ENCODE measurements around the gene ZNF425. TPM values are rescaled to one million over a fixed set of nuclear protein-coding genes. Genes with fewer than 3 reads are reported as not detected.
A peak's percentile ranks its signal among the peaks of the same experiment; 100 is the strongest.
"Not testable (repeated sequence)": the region's sequence is repeated elsewhere in the genome, so short reads cannot be mapped to it uniquely, and the experiment has no call there.

ZNF425 gene
- total RNA-seq, 2 donors from 2014 or later: 0.89 to 1.3 TPM

DNA sequence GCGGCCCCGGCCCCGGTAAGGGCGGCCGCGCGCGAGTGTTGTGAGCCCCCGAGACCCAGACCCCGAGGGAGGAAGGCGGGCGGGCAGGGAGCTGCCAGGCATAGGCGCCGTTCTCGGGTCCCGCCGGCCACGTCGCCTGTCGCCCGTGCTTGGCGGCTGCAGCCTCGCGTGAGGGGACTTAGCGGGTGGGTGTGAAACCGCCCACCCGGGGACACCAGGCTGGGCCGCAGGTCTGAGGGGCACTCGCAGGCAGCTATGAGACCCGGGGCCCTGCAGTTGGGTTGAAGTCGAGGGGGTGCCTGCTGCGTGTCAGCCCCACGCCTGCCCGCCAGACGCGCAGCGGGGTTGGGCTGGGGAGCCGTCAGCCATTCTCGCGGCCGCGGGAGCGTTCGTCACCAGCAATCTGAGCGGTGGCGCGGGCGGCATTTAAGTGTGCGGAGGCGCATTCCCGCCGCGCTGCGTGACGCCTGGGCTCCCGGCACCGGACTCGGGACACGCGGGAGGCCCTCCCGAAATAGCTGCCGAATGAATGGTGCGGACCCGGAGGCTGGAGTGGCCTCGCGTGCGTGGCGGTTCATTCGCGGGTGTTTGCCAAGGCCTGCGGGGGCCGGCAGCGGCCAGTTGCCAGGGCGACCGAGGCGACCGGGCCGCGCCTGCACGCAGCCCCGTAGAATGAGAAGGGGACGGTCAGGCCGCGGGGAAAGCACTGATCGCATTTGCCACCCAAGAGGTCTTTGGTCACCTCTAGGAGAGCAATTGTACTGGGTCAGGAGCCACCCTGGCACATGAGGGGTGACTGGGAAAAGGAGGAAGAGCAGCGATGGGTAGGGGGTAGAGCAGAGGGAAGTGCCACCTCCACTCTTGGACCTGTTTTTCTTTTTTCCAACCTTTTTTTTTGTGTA is 21.9 kb upstream of the ZNF425 start:
- no peaks in the 10 kb centered on the region for H3K36me3 ChIP-seq
- no peaks in the 10 kb centered on the region for H3K9me3 ChIP-seq
- TF ChIP-seq, protein P1, sequence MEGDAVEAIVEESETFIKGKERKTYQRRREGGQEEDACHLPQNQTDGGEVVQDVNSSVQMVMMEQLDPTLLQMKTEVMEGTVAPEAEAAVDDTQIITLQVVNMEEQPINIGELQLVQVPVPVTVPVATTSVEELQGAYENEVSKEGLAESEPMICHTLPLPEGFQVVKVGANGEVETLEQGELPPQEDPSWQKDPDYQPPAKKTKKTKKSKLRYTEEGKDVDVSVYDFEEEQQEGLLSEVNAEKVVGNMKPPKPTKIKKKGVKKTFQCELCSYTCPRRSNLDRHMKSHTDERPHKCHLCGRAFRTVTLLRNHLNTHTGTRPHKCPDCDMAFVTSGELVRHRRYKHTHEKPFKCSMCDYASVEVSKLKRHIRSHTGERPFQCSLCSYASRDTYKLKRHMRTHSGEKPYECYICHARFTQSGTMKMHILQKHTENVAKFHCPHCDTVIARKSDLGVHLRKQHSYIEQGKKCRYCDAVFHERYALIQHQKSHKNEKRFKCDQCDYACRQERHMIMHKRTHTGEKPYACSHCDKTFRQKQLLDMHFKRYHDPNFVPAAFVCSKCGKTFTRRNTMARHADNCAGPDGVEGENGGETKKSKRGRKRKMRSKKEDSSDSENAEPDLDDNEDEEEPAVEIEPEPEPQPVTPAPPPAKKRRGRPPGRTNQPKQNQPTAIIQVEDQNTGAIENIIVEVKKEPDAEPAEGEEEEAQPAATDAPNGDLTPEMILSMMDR (IDR thresholded peaks at IDR 0.05): peak in 1 of 2 donors; percentile 7
- peak overlapping the region; percentile 81 to 89 for H3K27ac ChIP-seq
- H3K4me3 ChIP-seq: peak overlapping the region; percentile 72 to 85
- peaks cover 0 to 14% of the 10 kb centered on the region in 2 donors for H3K4me1 ChIP-seq
- no peaks in the 10 kb centered on the region for H3K27me3 ChIP-seq
- no peak for DNase-seq (ENCODE audit: low spot score)

- DNase-seq (ENCODE audit: low spot score): peak; percentile 66
- Histone ChIP-seq H3K4me3 (peak within 1 kb of the TSS; percentile 72 to 85), H3K27me3 (no peaks in the 10 kb centered on the region), H3K36me3 (no peaks in the 10 kb centered on the region), H3K27ac (peak within 1 kb of the TSS; percentile 81 to 89), H3K9me3 (no peaks in the 10 kb centered on the region), H3K4me1 (peaks cover 0 to 14% of the 10 kb centered on the region in 2 donors)
- TF ChIP-seq, protein P1 (IDR thresholded peaks at IDR 0.05): peak; percentile 82 to 95
Observed at GRCh38 chr7:149147072-149147751, 21.1 kb upstream of the ZNF425 start, which contains the start of gene ZNF398. Gene ZNF398, plus strand, starts transcription at chr7:149147453. Its CDS starts 290 bp downstream, at chr7:149147743.

- H3K36me3 ChIP-seq: no peaks in the 10 kb centered on the region
- peaks cover 0 to 14% of the 10 kb centered on the region in 2 donors for H3K4me1 ChIP-seq
- H3K9me3 ChIP-seq: no peaks in the 10 kb centered on the region
- H3K4me3 ChIP-seq: no peak overlapping the region
- TF ChIP-seq, protein P1 (IDR thresholded peaks at IDR 0.05): no peak
- H3K27ac ChIP-seq: no peak overlapping the region
- no peak for DNase-seq (ENCODE audit: low spot score)
- H3K27me3 ChIP-seq: no peaks in the 10 kb centered on the region
Observed at GRCh38 chr7:149145031-149145845, 19.1 kb upstream of the ZNF425 start.

DNA sequence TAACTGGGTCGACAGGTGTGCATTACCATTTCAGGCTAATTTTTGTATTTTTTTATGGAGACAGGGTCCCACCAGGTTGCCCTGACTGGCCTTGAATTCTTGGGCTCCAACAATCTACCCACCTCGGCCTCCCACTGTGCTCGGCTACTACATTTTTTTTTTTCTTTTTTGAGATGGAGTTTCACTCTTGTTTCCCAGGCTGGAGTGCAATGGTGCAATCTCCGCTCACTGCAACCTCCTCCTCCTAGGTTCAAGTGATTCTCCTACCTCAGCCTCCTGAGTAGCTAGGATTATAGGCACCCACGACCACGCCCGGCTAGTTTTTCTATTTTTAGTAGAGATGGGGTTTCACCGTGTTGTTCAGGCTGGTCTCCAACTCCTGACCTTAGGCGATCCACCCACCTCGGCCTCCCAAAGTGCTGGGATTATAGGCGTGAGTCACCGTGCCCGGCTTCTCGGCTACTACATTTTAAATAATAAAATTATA is 18.4 kb upstream of the ZNF425 start:
- DNase-seq (ENCODE audit: low spot score); H3K4me3 ChIP-seq; H3K27ac ChIP-seq; H3K36me3 ChIP-seq; H3K9me3 ChIP-seq; H3K27me3 ChIP-seq: not testable (repeated sequence)
- peaks cover 0 to 14% of the 10 kb centered on the region in 2 donors for H3K4me1 ChIP-seq

- DNase-seq (ENCODE audit: low spot score): no peak
- Histone ChIP-seq H3K9me3 (no peaks in the 10 kb centered on the region), H3K4me1 (no peaks in the 10 kb centered on the region), H3K4me3 (no peak overlapping the region), H3K27ac (no peak overlapping the region), H3K27me3 (no peaks in the 10 kb centered on the region), H3K36me3 (no peaks in the 10 kb centered on the region)
- TF ChIP-seq, protein P1 (IDR thresholded peaks at IDR 0.05): no peak
Observed at GRCh38 chr7:149141893-149142292, 15.8 kb upstream of the ZNF425 start.
